GM19468 (cell line): ENCODE data around the gene C20orf202.
"Not testable (repeated sequence)": the region's sequence is repeated elsewhere in the genome, so short reads cannot be mapped to it uniquely, and the experiment has no call there.

Experiments
- ATAC-seq: cut with Tn5 transposase; IDR thresholded peaks from one replicate; pipeline ENCODE4 v1.9.1; 2021; ENCODE audit warnings: mild to moderate bottlenecking, moderate library complexity, moderate number of reproducible peaks; ENCODE audit not compliant: unreplicated experiment; ENCODE audit errors: extremely low read depth

Gene C20orf202

DNA sequence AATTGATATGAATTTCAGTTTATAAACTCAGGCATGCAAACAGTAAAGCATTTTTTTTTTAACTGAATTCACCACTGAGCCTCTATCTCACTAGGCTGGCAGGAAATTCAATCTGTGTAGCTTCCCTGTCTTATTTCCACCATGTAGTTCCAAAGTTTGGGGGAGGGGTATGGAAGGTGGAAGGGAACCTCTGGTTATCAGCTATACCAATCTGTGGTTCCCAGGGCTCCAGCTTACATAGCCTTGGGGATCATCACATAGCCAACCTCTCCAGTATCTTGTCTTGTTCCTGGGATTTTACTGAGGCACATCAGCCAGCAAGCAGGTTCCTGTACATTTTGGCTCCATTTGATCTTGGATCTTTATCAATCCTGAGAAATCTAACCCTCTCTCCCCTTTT, 38.2 kb downstream of the C20orf202 start:
- ATAC-seq, result no peak

DNA sequence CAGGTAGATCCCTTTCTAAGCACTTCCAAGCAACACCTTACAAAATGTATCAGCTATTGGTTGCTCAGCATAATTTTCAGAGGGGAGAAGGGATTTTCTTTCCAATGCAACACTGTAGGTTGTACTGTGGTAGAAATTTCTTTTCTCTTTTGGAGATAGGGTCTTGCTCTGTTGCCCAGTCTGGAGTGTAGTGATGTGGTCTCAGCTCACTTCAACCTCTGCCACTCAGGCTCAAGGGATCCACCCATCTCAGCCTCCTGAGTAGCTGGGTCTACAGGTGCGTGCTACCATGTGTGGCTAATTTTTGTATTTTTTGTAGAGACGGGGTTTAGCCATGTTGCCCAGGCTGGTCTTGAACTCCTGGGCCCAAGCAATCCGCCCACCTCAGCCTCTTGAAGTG, 38.8 kb downstream of the C20orf202 start:
- ATAC-seq, result no peak

GRCh38 chr20:1242530-1242929, 39.3 kb downstream of the C20orf202 start:
- ATAC-seq, result no peak

DNA sequence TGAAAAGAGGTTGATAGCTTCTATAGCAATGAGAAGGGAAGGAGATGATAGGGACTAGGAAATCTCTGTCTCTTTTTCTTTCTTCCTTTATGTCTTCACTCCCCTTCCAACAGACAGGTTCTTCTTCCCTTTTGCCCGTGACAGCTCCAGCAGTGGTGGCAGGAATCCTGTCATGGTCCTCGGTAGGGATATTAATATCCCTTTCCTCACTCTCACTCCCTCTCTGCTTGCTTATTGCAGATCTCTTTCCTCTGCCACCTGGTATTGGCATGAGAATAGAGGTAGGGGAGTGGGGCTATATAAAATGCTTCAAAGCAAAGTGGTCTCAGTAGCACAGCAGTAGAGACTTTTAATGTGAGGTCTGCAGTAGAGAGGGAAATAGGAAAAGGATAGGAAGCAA, 42.3 kb downstream of the C20orf202 start:
- no peak for ATAC-seq

- no peak for ATAC-seq
Measured at GRCh38 chr20:1247689-1248088, 44.4 kb downstream of the C20orf202 start.

- ATAC-seq, result not testable (repeated sequence)
Measured at GRCh38 chr20:1250282-1250681, 47.0 kb downstream of the C20orf202 start.

DNA sequence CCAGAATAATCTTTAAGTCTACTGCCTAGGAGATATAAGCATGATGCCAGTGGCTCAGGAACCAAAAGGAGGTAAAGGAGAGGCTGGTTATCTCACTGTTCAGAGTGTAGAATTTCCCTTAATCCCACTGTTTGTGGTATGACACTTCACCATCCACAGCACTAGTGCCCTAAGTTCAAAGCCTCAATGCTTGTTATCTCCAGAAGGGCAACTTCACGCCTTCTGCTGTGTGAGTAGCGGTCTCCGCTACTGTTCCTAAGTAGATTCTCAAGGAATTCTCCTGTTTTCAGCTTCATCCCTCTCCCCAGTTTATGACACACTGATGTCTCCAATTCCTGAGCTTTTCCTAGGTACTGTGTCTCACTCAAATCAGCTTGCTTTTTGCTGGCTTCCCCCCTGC, 49.2 kb downstream of the C20orf202 start:
- ATAC-seq, result no peak

DNA sequence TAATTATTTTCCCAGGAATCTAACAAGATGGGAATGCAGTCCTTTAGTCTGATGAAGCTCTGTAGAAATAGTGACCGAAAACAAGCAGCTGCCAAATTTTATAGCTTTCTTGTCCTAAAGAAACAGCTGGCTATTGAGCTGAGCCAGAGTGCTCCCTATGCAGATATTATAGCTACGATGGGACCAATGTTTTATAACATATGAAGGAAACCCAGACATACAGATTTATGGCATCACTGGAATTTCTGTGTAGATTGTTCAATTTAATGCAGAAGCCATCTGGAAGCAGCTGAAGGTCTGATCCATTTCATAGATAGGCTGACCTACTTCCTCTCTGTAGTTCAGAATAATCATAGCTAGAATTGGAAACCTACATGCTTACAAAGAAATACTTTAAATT, 51.0 kb downstream of the C20orf202 start:
- no peak for ATAC-seq

- ATAC-seq, result no peak
Measured at GRCh38 chr20:1255675-1256074, 52.4 kb downstream of the C20orf202 start.
